ENCODE results near the gene ISCA2.

Gene ISCA2

DNA sequence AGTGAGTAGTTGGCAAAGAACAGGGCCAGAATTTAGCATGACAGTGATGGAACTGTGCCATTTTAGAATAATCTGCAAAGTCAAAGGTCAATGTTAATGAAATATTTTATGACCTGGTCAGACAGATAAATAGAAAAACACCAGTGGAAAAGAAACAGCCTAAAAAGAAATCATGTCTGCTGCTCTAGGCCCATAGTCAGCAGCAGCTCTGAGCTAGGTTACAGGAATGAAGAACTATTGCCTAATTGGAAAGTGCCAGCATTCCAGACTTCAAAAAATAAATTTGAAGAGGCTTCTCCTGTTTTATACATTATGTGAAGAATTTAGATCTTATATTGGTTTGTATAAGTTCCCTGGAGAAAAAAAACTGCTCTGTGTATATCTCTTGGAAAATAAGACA, 10.2 kb upstream of the ISCA2 start:
- no peak for DNase-seq

DNA sequence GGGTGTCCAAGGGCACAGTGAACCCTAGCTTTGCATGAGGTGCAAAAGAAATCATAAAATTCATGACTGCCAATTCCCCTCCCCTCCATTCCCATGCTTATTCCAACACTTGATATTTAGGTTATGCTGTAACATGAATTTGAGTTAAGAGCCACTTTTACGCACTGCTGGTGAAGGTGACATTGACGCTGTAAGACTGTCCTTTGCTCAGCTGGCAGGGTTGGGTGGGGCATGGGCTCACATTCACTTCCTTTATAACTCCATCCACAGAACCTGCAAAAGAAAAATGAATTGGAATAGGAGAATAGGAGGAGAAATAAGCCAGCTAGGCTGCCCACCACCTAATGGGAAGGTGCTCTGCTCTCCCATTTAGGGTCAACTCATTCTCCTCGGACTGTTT, 7.4 kb upstream of the ISCA2 start:
- DNase-seq: no peak

DNA sequence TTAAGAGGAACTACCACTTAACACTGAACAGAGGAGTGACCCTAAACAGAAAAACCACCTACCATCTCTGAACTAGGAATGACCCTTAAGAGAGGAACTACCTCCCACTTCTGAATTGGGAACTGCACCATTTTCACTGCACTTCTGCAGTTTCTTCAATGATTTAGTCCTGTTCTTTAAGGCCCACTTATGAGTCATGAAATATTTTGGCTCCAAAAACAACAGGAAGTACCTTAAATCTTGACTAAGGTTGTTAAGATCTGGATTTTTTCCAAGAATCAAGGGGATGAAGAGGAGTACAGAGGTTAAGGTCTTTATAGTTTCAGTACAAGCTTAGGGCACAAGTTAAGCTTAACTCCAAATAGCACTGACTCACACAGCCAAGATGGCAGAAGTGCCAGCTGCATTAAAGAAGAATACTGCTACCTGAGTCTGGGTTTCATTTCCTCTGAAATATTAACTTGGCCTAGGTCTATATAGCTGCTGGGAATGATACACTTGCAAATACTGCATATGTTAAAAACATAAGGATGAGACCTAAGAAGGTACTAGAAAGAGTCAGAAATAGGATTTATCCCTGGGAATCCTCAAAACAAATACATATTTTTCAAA, 4.7 kb upstream of the ISCA2 start:
- no peak for DNase-seq

- DNase-seq: no peak
Observed at GRCh38 chr14:74490486-74490885, 3.1 kb upstream of the ISCA2 start.

GRCh38 chr14:74491956-74492775, 1.4 kb upstream of the ISCA2 start:
- DNase-seq: peak in 1 of 5 donors; percentile 41

- no peak for DNase-seq
Observed at GRCh38 chr14:74492776-74493342, 706 bp upstream of the ISCA2 start, which contains the start of gene NPC2. NPC2 (minus strand) TSS chr14:74493305; CDS start chr14:74493274, 31 bp downstream.

- no peak for DNase-seq
Observed at GRCh38 chr14:74495356-74495755, 1.8 kb downstream of the ISCA2 start.

DNA sequence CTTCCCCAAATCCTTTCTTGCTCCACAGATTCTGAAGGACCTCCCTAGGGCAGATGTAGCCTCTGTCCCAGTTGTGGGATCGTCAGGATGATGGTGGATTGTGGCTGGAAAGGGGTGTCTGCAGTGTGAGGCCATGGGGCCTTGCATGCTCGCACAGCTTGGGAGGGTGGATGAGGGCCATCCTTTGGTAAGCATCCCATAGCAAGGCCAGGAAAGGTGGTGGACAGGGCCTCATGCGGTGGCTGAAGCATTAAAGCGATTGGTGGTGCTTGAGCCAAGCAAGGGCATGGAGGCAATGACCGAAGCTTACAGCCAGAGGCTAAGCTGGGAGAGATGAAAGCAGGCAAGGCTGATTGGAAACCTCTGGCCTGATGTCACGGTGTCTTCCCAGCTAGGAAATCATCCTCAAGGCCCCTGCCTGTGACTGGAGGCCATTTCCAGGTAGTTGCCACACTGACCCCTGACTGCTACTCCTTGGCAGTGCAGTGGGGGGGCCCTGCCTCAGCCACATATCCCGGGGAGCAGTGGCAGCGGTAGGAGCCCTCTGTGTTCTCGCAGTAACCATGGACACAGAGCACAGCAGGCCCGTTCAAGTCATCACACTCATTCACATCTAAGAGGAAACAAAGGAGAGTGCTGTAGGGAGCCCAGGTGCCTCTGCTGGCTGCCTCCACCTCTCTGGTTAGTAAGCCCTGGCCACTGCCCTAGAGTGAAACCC, 7.0 kb downstream of the ISCA2 start:
- no peak for DNase-seq

GRCh38 chr14:74501135-74501614, 7.6 kb downstream of the ISCA2 start:
- no peak for DNase-seq

DNA sequence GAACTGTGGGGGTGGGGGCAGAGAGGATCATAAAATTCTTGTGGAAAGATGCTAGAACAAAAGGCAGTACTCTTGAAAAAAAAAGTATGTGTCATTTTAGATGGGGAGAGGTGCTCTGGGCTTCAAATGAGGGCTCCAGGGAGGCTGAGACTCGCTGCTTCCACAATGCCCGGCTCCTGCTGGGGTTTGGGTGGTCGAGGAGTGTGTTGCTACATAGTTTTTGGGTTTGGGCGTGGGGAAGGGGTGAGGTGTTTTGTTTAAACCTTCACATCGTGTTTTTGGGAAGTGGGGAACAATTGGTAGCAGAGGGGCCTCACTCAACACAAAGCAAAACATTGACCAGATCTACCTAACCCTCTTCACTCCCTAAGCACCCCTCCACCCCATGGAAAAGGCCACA, 8.1 kb downstream of the ISCA2 start:
- no peak for DNase-seq

- DNase-seq: peak in 1 of 5 donors; percentile 17
Observed at GRCh38 chr14:74502236-74503019, 8.9 kb downstream of the ISCA2 start.

GRCh38 chr14:74503291-74503937, 9.8 kb downstream of the ISCA2 start:
- no peak for DNase-seq

DNA sequence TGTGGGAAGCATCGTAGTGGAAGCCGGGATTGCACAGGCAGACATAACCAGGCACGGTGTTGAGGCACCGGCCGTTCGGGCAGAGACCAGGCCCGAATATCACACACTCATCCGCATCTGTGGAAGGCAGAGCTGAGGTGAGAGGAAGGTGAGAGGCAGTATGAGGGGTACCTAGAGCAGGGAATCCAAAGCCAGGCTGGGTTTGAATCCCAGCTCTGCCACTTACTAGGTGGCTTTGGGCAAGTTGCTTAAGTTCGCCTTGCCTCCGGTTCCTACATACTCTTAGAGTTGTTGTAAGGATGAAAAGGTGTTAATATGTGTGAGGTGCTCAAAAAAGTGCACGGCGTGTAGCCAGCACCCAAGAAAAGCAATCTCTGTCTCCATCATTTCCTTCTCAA, 10.4 kb downstream of the ISCA2 start:
- DNase-seq: no peak

DNA sequence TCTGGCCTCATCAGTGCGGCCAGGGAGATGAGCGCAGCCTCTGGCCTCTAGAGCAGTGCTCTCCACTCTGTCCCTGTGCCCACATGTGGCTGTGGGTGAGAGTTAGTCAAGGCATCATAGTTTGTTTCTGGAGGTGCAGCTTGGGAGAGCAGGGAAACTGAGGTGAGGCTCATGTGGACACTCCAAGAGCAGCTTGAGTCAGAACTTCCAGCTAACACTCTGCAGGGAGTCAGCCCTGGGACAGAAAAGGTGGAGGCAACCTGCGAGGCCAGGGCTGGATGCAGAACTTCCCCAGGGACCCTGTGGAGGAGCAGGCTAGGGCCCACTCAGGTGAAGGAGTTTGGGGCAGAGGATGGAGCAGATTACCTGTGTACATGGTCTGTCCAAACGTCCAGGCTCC, 10.8 kb downstream of the ISCA2 start:
- no peak for DNase-seq

GRCh38 chr14:74504874-74505720, 11.5 kb downstream of the ISCA2 start:
- no peak for DNase-seq

DNA sequence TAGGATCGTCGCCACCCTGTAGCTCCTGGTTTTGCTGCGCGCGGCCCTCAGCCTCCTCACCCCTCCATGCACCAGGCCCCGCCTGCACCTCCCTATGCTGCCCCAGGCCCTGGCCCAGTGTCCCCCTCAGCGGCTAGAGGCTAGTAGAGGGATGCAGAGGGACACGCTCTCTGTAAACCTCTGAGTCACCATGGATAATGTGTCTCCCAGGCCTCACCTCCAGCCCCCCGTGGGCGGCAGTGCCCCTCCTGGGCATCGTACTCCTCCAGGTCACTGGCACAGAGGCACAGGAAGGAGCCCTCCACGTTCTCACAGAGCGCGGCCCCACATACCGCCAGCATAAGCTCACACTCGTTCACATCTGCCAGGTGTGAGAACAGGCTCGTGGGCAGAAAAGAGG, 12.3 kb downstream of the ISCA2 start:
- no peak for DNase-seq

DNA sequence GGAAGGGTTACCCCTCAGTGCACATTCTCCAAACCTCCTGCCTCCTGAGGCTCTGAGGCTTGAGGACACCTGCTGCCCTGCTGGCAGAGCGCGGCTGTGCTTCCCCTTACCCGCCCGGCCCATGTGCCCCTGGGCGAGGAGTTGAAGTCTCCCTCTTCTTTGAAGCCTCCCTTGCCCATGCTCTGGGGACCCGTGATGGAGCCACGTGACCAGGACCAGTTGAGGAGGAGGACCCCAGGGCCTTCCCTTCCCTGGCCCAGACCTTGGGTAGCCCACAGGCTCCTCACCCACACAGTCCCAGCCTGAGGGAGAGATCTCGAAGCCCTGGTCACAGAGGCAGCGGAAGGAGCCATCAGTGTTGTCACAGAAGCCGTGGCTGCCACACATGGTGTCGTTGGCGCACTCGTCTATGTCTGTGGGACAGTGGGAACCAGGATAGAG, 12.9 kb downstream of the ISCA2 start:
- no peak for DNase-seq

- DNase-seq: no peak
Observed at GRCh38 chr14:74507085-74507484, 13.5 kb downstream of the ISCA2 start.

GRCh38 chr14:74507840-74508239, 14.3 kb downstream of the ISCA2 start:
- DNase-seq: no peak

DNA sequence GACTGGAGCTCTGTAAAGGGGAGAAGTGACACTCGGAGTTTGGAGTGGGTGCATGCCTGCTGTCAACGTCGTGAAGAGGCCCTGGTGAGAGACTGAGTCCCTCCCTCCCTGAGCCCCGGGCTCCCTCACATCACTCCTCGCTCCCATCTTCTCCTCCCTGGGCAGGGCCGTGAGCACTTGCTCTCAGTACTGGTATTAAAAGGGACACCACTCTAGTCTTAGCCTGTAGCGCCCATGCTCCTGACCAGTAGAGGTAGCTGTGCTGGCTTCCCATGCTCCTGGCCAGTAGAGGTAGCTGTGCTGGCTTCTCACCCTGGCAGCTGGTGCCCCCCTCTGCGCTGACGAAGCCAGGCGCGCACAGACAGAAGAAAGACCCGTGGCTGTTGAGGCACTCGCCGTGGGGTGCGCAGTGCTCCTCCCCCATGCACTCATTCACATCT, 14.7 kb downstream of the ISCA2 start:
- DNase-seq: no peak
